ENCODE results near the gene FBXO31. TPM values are rescaled to one million over a fixed set of nuclear protein-coding genes. Genes with fewer than 3 reads are reported as not detected.

Gene FBXO31
- total and polyA plus RNA-seq, 2 experiments from 2014 or later: 16.5 to 28.9 TPM

GRCh38 chr16:87414251-87414680 is 30.7 kb upstream of the FBXO31 start:
- no peaks in the 10 kb centered on the region for H3K36me3 ChIP-seq (replicated peaks; ENCODE audit: insufficient read depth, low read depth)
- no peak for DNase-seq (ENCODE audit: low spot score)
- H4K20me1 ChIP-seq (ENCODE audit: insufficient read depth, poor library complexity, severe bottlenecking): peaks cover 1% of the 10 kb centered on the region
- H3K4me3 ChIP-seq: no peak overlapping the region
- H3K9me2 ChIP-seq (replicated peaks; ENCODE audit: insufficient read depth): no peaks in the 10 kb centered on the region
- peaks cover 6% of the 10 kb centered on the region for H3K4me1 ChIP-seq (ENCODE audit: insufficient read depth)
- no peak overlapping the region for H2AFZ ChIP-seq
- H3K79me2 ChIP-seq: no peaks in the 10 kb centered on the region
- no peaks in the 10 kb centered on the region for H3K27me3 ChIP-seq
- 91% methylated on average over 23 of the region's 24 CpGs for WGBS (ENCODE audit: low lambda C conversion rate, missing lambda C conversion rate)
- TF ChIP-seq, protein P1, sequence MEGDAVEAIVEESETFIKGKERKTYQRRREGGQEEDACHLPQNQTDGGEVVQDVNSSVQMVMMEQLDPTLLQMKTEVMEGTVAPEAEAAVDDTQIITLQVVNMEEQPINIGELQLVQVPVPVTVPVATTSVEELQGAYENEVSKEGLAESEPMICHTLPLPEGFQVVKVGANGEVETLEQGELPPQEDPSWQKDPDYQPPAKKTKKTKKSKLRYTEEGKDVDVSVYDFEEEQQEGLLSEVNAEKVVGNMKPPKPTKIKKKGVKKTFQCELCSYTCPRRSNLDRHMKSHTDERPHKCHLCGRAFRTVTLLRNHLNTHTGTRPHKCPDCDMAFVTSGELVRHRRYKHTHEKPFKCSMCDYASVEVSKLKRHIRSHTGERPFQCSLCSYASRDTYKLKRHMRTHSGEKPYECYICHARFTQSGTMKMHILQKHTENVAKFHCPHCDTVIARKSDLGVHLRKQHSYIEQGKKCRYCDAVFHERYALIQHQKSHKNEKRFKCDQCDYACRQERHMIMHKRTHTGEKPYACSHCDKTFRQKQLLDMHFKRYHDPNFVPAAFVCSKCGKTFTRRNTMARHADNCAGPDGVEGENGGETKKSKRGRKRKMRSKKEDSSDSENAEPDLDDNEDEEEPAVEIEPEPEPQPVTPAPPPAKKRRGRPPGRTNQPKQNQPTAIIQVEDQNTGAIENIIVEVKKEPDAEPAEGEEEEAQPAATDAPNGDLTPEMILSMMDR (IDR thresholded peaks at IDR 0.05; ENCODE audit: poor library complexity): no peak
- no peak for TF ChIP-seq EZH2phosphoT487 (IDR thresholded peaks at IDR 0.05; ENCODE audit: low read depth, severe bottlenecking, unreplicated experiment)
- no peak for TF ChIP-seq EZH2 (IDR thresholded peaks at IDR 0.05; ENCODE audit: borderline replicate concordance)
- no peak overlapping the region for H3K27ac ChIP-seq
- no peak overlapping the region for H3K4me2 ChIP-seq
- no peaks in the 10 kb centered on the region for H3K9me3 ChIP-seq (ENCODE audit: low read depth)

GRCh38 chr16:87412996-87413421 is 29.4 kb upstream of the FBXO31 start:
- no peaks in the 10 kb centered on the region for H3K9me2 ChIP-seq (replicated peaks; ENCODE audit: insufficient read depth)
- H3K4me2 ChIP-seq: no peak overlapping the region
- no peaks in the 10 kb centered on the region for H3K36me3 ChIP-seq (replicated peaks; ENCODE audit: insufficient read depth, low read depth)
- peaks cover under 1% of the 10 kb centered on the region for H3K4me1 ChIP-seq (ENCODE audit: insufficient read depth)
- DNase-seq (ENCODE audit: low spot score): no peak
- TF ChIP-seq, protein P1 (IDR thresholded peaks at IDR 0.05; ENCODE audit: poor library complexity): no peak
- TF ChIP-seq EZH2 (IDR thresholded peaks at IDR 0.05; ENCODE audit: borderline replicate concordance): no peak
- no peak for TF ChIP-seq EZH2phosphoT487 (IDR thresholded peaks at IDR 0.05; ENCODE audit: low read depth, severe bottlenecking, unreplicated experiment)
- H3K27ac ChIP-seq: no peak overlapping the region
- no peak overlapping the region for H3K4me3 ChIP-seq
- WGBS (ENCODE audit: low lambda C conversion rate, missing lambda C conversion rate): 98% methylated on average over 23 of the region's 27 CpGs
- H3K9me3 ChIP-seq (ENCODE audit: low read depth): no peaks in the 10 kb centered on the region
- H3K27me3 ChIP-seq: no peaks in the 10 kb centered on the region
- H4K20me1 ChIP-seq (ENCODE audit: insufficient read depth, poor library complexity, severe bottlenecking): no peaks in the 10 kb centered on the region
- H3K79me2 ChIP-seq: no peaks in the 10 kb centered on the region
- no peak overlapping the region for H2AFZ ChIP-seq

DNA sequence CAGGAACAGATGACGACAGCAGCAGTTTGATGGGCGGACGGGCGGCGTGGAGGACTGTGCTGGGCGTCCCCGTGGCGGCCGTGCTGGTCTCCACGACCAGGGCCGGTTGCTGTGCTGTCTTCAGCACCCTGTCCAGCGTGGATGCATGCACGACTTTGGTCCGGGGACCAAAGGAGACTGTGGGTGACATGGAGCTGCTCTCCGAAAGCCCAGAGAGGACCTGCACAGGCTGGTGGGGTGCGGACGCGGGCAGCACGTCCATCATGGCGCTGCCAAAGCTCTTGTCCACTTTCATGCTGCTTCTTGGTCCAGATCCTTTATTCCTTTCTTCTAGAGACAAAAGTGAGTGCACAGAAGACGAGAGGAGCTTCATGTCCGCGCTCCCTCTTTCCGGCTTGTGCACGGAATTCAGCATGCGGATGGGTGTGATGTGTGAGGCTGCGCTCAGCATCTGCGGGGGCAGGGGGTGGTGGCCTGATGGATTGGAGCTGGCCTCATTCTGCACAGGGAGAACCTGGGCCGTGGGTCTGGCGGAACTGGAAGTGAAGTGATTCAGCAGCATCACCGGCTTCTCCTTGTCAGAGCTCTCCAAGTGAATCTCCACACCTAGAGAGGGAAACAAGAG is 28.9 kb upstream of the FBXO31 start:
- H3K27me3 ChIP-seq: no peaks in the 10 kb centered on the region
- no peak for TF ChIP-seq EZH2phosphoT487 (IDR thresholded peaks at IDR 0.05; ENCODE audit: low read depth, severe bottlenecking, unreplicated experiment)
- TF ChIP-seq, protein P1 (IDR thresholded peaks at IDR 0.05; ENCODE audit: poor library complexity): no peak
- TF ChIP-seq EZH2 (IDR thresholded peaks at IDR 0.05; ENCODE audit: borderline replicate concordance): no peak
- 95% methylated on average over 31 of the region's 31 CpGs for WGBS (ENCODE audit: low lambda C conversion rate, missing lambda C conversion rate)

More for the DNA sequence above, 28.9 kb upstream of the FBXO31 start:
- no peaks in the 10 kb centered on the region for H3K79me2 ChIP-seq
- no peak overlapping the region for H3K4me3 ChIP-seq
- H4K20me1 ChIP-seq (ENCODE audit: insufficient read depth, poor library complexity, severe bottlenecking): no peaks in the 10 kb centered on the region
- H3K9me3 ChIP-seq (ENCODE audit: low read depth): no peaks in the 10 kb centered on the region
- no peaks in the 10 kb centered on the region for H3K36me3 ChIP-seq (replicated peaks; ENCODE audit: insufficient read depth, low read depth)
- no peaks in the 10 kb centered on the region for H3K9me2 ChIP-seq (replicated peaks; ENCODE audit: insufficient read depth)
- H3K4me1 ChIP-seq (ENCODE audit: insufficient read depth): no peaks in the 10 kb centered on the region
- no peak for DNase-seq (ENCODE audit: low spot score)
- no peak overlapping the region for H2AFZ ChIP-seq
- no peak overlapping the region for H3K27ac ChIP-seq
- H3K4me2 ChIP-seq: no peak overlapping the region
